NT2/D1 (cell line): ENCODE data around the gene OR52I1.

Source experiments
- SUZ12 ChIP-seq: IDR thresholded peaks from 2 replicates; pipeline ENCODE4 v1.6.1; 2011; ENCODE audit not compliant: insufficient read length, insufficient read depth; ENCODE audit errors: extremely low read depth
- YY1 ChIP-seq: IDR thresholded peaks from 2 replicates; pipeline ENCODE4 v1.6.1; 2011; ENCODE audit not compliant: insufficient read length, insufficient read depth
- ZNF274 ChIP-seq: IDR thresholded peaks from 2 replicates; pipeline ENCODE4 v1.6.1; 2011; ENCODE audit warnings: mild to moderate bottlenecking, low read depth, low read length

GRCh38 chr11:4551346-4551979 lies 42.4 kb upstream of the OR52I1 start:
- no peak for TF ChIP-seq ZNF274
- TF ChIP-seq SUZ12, result no peak
- TF ChIP-seq YY1, result no peak
